Right forelimb (tissue), 1 donor: Measurements from ENCODE around the gene ATOSA.
A peak's percentile ranks its signal among the peaks of the same experiment; 100 is the strongest.

ENCODE experiments used
- DNase-seq: peaks from one replicate; pipeline ENCODE4 v3.0.0-alpha.2; 2018

Gene ATOSA

GRCh38 chr15:52679232-52680040, at the start of gene ATOSA:
TSS of gene ATOSA (minus strand) at chr15:52679388. CDS start at chr15:52678021, 1,367 bp downstream.
- DNase-seq: peak; percentile 96

GRCh38 chr15:52728899-52729298, 49.7 kb upstream of the ATOSA start:
- no peak for DNase-seq

GRCh38 chr15:52727815-52728214, 48.6 kb upstream of the ATOSA start:
- DNase-seq: no peak

GRCh38 chr15:52726195-52726594, 47.0 kb upstream of the ATOSA start:
- DNase-seq: no peak

GRCh38 chr15:52718551-52718950, 39.4 kb upstream of the ATOSA start:
- no peak for DNase-seq

- no peak for DNase-seq
These were observed 38.7 kb upstream of the ATOSA start for GRCh38 chr15:52717924-52718323.

DNA sequence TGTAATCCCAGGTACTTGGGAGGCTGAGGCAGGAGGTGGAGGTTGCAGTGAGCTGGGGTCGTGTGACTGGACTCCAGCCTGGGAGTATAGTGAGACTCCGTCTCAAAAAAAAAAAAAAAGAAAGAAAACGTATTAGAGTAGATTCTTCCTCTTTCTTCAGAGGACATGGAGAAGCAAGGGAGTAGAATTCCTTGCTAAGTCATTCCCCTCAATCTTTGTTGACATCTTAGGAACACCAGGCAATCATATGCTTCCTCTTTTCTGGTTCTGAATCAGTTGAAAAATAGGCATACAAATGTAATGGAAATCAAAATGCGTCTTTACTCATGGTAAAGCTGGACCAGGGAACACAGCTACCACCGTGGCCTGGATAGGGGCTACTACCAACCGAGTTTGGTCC, 38.3 kb upstream of the ATOSA start:
- no peak for DNase-seq

- DNase-seq: no peak
These were observed 37.3 kb upstream of the ATOSA start for GRCh38 chr15:52716536-52716935.

DNA sequence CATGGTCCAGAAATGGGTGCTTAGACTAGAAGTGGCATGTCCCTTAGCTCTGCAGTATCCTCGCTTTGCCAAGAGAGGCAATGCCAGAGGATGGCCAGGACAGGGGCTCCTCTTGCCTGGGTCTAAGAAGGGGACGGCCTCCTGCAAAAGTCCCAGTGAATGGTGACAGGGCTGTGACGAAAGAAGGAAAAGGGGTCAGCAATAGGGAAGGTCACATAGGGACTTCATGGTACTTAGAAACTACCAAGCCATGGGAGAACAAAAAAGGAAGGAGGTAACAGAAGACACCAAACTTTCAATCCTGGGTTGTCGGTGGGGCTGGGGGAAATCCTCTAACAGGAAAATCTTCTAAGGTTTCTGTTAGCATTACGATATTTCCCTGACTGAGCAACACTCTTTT, 36.2 kb upstream of the ATOSA start:
- no peak for DNase-seq

- DNase-seq: no peak
These were observed 35.8 kb upstream of the ATOSA start for GRCh38 chr15:52714968-52715367.

GRCh38 chr15:52710708-52711389, 31.7 kb upstream of the ATOSA start:
- DNase-seq: no peak

DNA sequence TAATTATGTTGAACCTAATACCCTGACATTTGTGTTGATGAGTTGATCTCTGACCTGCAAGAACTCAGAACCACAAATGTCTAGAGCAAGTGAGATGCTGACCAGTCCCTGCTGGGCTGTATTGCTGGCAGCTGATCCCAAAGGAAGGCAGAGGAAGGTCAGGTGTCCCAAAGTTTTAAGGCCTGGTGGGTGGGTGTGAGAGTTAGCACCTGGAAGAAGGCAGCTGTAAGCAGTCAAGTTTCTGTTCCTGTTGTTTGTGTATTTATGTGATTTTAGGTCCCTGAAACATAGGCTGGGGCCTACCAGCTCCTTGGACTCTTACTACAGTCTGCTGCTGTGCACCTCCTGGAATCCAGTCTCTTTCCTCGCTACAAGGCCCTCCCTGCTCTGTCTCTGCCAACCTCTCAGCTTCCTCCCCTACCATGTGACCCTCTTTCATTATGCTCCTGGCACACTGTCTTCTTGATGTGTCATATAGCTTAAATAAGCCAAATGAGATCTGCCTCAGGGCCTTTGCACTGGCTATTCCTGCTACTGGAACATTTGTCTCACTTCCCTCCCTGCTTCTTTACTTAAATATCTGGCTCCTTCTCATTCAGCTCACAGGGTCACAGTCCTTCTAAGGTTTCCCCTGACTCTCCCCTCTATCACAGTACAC, 31.0 kb upstream of the ATOSA start:
- no peak for DNase-seq

GRCh38 chr15:52709187-52709981, 30.2 kb upstream of the ATOSA start:
- DNase-seq: no peak

DNA sequence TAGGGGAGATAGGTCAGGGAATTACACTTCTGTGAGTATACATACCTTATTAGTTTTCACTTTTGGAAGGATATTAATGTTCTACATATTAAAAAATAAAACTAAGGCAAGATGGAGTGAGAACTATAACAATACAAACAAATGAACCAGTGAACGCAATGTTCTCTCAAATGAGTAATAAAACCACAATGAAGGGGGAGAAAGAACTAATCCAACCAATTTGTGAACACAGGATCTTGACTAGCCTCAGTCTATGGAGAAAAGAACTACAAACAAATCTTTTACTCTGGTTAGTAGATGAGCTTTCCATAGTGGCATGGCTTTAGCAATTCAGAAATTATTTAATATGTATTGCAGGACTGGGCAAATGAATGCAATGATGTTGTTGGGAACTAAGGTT, 26.9 kb upstream of the ATOSA start:
- DNase-seq: no peak

DNA sequence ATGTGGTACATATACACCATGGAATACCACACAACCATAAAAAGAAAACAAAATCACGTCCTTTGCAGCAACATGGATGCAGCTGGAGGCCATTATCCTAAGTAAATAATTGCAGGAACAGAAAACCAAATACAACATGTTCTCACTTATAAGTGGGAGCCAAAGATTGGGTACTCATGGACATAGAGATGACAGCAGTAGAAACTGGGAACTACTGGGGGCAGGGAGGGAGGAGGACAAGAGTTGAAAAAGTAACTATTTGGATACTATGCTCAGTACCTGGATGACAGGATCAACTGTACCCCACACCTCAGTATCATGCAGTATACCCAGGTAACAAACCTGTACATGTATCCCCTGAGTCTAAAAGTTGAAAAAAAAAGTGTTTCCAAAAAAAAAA, 23.2 kb upstream of the ATOSA start:
- no peak for DNase-seq

- DNase-seq: no peak
These were observed 20.3 kb upstream of the ATOSA start for GRCh38 chr15:52699457-52699856.

DNA sequence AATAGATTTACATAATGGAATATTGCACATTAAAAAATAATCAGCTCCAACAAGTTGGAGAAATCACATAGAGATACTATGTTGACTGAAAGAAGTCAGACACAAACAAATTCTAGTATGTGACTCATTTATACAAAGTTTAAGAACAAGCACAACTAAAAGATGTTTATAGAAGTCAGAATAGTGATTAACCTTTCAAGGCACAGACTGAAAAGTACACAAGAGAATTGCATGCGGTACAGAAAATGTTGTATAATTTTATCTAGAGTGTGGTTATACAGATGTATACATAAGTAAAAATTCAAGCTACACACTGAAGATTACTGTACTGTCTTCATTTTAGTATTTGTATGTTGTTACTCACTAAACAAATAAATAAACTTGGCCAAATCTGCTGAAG, 19.3 kb upstream of the ATOSA start:
- DNase-seq: no peak

GRCh38 chr15:52697051-52697450, 17.9 kb upstream of the ATOSA start:
- DNase-seq: no peak

DNA sequence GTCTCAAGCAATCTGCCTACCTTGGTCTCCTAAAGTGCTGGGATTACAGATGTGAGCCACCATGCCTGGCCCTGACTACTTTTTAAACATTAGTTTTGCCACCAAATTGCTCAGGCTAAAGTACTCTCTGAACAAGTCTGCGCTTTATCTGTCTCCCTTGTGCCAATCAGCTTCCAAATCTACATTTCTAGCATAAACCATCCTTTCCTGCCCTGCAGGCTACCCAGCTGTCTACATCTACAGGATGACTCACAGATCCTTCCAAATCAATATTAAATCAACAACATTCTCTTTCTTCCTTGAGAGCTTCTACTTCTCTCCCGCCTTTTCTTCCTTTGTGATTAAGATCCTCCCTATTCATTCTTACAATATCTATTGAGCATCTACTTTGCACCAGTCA, 16.0 kb upstream of the ATOSA start:
- DNase-seq: no peak

- no peak for DNase-seq
These were observed 10.4 kb upstream of the ATOSA start for GRCh38 chr15:52689562-52689961.

- DNase-seq: no peak
These were observed 4.4 kb upstream of the ATOSA start for GRCh38 chr15:52683580-52683979.

DNA sequence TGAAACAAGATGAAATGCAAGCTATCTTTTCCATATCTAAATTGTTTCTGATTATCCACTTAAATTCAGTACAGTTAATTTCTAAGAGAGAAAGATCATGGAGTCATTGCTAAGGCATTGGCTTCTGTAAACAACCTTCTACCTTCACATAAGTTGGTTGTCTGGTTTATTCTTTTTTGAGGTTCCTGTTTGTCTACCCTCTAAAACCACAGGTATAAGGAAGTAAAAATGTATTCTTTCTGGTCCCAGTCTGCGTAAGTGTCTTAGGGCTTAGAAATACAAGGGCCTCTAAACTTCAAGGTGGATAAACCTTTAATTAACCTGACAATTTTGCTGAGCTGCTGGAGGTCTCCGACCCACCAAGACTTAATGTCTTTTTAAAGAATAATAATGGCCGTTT, 3.6 kb upstream of the ATOSA start:
- DNase-seq: no peak

GRCh38 chr15:52682200-52682599, 3.0 kb upstream of the ATOSA start:
- DNase-seq: no peak
